HEK293 (cell line): Measurements from ENCODE around the gene UBE2G1.

Experiments
- CTCF ChIA-PET: fragments of 350-600 bp; formaldehyde crosslinking; extraction: SDS; loops from one replicate; lab custom pipeline; 2021; ENCODE audit warnings: antibody characterized with exemption; lab: Yijun Ruan, JAX
- POLR2A ChIA-PET: fragments of 300-600 bp; formaldehyde crosslinking; extraction: SDS; loops from one replicate; lab custom pipeline; 2020; ENCODE audit warnings: antibody characterized with exemption, inconsistent platforms; lab: Yijun Ruan, JAX
- H3K27ac ChIP-seq: fragments of 200-500 bp; sonication (Bioruptor generic); 2 replicates; pipeline ENCODE4 v1.5.1; 2014; ENCODE audit warnings: low read depth, low read length, control low read depth, inconsistent platforms; ENCODE audit errors: extremely low read depth
- H3K36me3 ChIP-seq, 2 experiments: fragments of 200-500 bp in 1 of 2; sonication (Bioruptor generic) in 1 of 2; 1 replicate in 1 of 2; 2 replicates in 1 of 2; pipeline ENCODE4 v1.5.1; 2014 to 2017; ENCODE audit warnings: inconsistent platforms in 2 of 2, low read length in 2 of 2; ENCODE audit not compliant: control insufficient read depth in 2 of 2, insufficient read depth in 1 of 2
- H3K4me1 ChIP-seq: fragments of 200-500 bp; sonication (Bioruptor generic); 2 replicates; pipeline ENCODE4 v1.5.1; 2014; ENCODE audit warnings: mild to moderate bottlenecking, low read length, inconsistent platforms; ENCODE audit not compliant: control insufficient read depth, insufficient read depth
- H3K4me3 ChIP-seq: 2 replicates; pipeline ENCODE4 v1.5.1; 2011; ENCODE audit warnings: low read depth, mild to moderate bottlenecking, control low read depth, low read length, moderate library complexity
- H3K9me3 ChIP-seq: fragments of 200-500 bp; sonication (Bioruptor generic); 2 replicates; pipeline ENCODE4 v1.5.1; 2014; ENCODE audit warnings: low read depth, low read length, inconsistent platforms; ENCODE audit not compliant: control insufficient read depth, insufficient read depth
- EGR2 ChIP-seq: fragments of 450-650 bp; formaldehyde crosslinking; IDR thresholded peaks from 2 replicates; pipeline ENCODE4 v1.5.1; 2016; ENCODE audit warnings: low read depth, missing biosample characterization, missing genetic modification characterization
- GFI1B ChIP-seq: fragments of 450-650 bp; formaldehyde crosslinking; IDR thresholded peaks from 2 replicates; pipeline ENCODE4 v1.5.1; 2016; ENCODE audit warnings: missing biosample characterization, missing genetic modification characterization
- RBAK ChIP-seq: fragments of 450-650 bp; formaldehyde crosslinking; IDR thresholded peaks from 2 replicates; pipeline ENCODE4 v1.5.1; 2016; ENCODE audit warnings: missing biosample characterization, missing genetic modification characterization
- TRIM28 ChIP-seq: IDR thresholded peaks from 2 replicates; pipeline ENCODE4 v1.6.1; 2011; ENCODE audit warnings: low read length, control low read depth, borderline replicate concordance
- ZBTB1 ChIP-seq: fragments of 450-650 bp; formaldehyde crosslinking; IDR thresholded peaks from 2 replicates; pipeline ENCODE4 v1.5.1; 2016; ENCODE audit warnings: missing biosample characterization, missing genetic modification characterization
- ZIC2 ChIP-seq: fragments of 450-650 bp; formaldehyde crosslinking; IDR thresholded peaks from 2 replicates; pipeline ENCODE4 v1.5.1; 2016; ENCODE audit warnings: missing biosample characterization, missing genetic modification characterization
- ZNF16 ChIP-seq: fragments of 450-650 bp; formaldehyde crosslinking; IDR thresholded peaks from 2 replicates; pipeline ENCODE4 v1.5.1; 2016; ENCODE audit warnings: low read depth, missing biosample characterization, missing genetic modification characterization
- ZNF184 ChIP-seq: fragments of 450-650 bp; IDR thresholded peaks from 2 replicates; pipeline ENCODE4 v1.5.1; 2018; ENCODE audit warnings: missing biosample characterization, mild to moderate bottlenecking, missing genetic modification characterization
- ZNF19 ChIP-seq: fragments of 450-650 bp; formaldehyde crosslinking; IDR thresholded peaks from 2 replicates; pipeline ENCODE4; 2016; ENCODE audit warnings: missing biosample characterization, missing genetic modification characterization, low read depth
- ZNF335 ChIP-seq: fragments of 450-650 bp; formaldehyde crosslinking; conservative IDR thresholded peaks from 2 replicates; pipeline ENCODE4 v1.5.1; 2016; ENCODE audit warnings: missing biosample characterization, missing genetic modification characterization
- ZNF404 ChIP-seq: fragments of 450-650 bp; formaldehyde crosslinking; IDR thresholded peaks from 2 replicates; pipeline ENCODE4 v1.5.1; 2017; ENCODE audit warnings: missing biosample characterization, missing genetic modification characterization
- ZNF624 ChIP-seq: fragments of 450-650 bp; formaldehyde crosslinking; IDR thresholded peaks from 2 replicates; pipeline ENCODE4 v1.5.1; 2017; ENCODE audit warnings: missing biosample characterization, missing genetic modification characterization
- ZNF654 ChIP-seq: fragments of 450-650 bp; formaldehyde crosslinking; IDR thresholded peaks from 2 replicates; pipeline ENCODE4 v1.5.1; 2016; ENCODE audit warnings: low read depth, missing biosample characterization, missing genetic modification characterization
- ZNF660 ChIP-seq: fragments of 450-650 bp; IDR thresholded peaks from 2 replicates; pipeline ENCODE4 v1.5.1; 2018; ENCODE audit warnings: missing biosample characterization, mild to moderate bottlenecking, missing genetic modification characterization
- ZNF664 ChIP-seq: fragments of 450-650 bp; formaldehyde crosslinking; IDR thresholded peaks from 2 replicates; pipeline ENCODE4 v1.5.1; 2016; ENCODE audit warnings: missing biosample characterization, missing genetic modification characterization
- ZNF776 ChIP-seq: fragments of 450-650 bp; formaldehyde crosslinking; IDR thresholded peaks from 2 replicates; pipeline ENCODE4 v1.5.0; 2017; ENCODE audit warnings: missing biosample characterization, missing genetic modification characterization, borderline replicate concordance
- TF ChIP-seq, protein P1 (sequence below): fragments of 450-650 bp; formaldehyde crosslinking; IDR thresholded peaks from 2 replicates; pipeline ENCODE4 v1.5.1; 2017; ENCODE audit warnings: missing biosample characterization, missing genetic modification characterization
- TF ChIP-seq, protein P2 (sequence below): fragments of 450-650 bp; formaldehyde crosslinking; IDR thresholded peaks from 2 replicates; pipeline ENCODE4 v1.5.1; 2016; ENCODE audit warnings: missing biosample characterization, missing genetic modification characterization
- TF ChIP-seq, protein P3 (sequence below): fragments of 450-650 bp; formaldehyde crosslinking; IDR thresholded peaks from 2 replicates; pipeline ENCODE4 v1.5.1; 2016; ENCODE audit warnings: missing biosample characterization, missing genetic modification characterization
- TF ChIP-seq, protein P4 (sequence below): fragments of 450-650 bp; formaldehyde crosslinking; IDR thresholded peaks from 2 replicates; pipeline ENCODE4 v1.5.1; 2016; ENCODE audit warnings: missing biosample characterization, missing genetic modification characterization

Gene UBE2G1

DNA sequence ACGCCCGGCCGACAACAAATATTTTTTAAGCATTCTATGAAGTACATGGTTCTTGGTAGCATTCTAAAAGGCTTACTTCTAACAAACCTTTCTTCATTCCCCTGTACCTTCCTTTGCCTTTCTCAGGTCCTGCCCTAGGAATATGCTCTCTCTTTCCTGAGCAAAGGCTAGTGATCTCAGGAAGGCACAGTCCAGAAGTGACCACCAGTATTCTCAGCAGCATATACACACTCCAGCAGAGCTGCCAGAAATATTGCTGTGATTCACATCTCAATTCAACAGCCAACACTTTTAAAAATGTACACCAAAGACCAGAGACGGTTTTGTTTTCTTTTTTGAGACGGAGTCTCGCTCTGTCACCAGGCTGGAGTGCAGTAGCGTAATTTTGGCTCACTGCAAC lies 61.3 kb downstream of the UBE2G1 start:
- peaks cover 5% of the 10 kb centered on the region; the same call in 1 of the 2 replicates for H3K4me1 ChIP-seq
- H3K27ac ChIP-seq: no peak overlapping the region
- TF ChIP-seq, protein P1, sequence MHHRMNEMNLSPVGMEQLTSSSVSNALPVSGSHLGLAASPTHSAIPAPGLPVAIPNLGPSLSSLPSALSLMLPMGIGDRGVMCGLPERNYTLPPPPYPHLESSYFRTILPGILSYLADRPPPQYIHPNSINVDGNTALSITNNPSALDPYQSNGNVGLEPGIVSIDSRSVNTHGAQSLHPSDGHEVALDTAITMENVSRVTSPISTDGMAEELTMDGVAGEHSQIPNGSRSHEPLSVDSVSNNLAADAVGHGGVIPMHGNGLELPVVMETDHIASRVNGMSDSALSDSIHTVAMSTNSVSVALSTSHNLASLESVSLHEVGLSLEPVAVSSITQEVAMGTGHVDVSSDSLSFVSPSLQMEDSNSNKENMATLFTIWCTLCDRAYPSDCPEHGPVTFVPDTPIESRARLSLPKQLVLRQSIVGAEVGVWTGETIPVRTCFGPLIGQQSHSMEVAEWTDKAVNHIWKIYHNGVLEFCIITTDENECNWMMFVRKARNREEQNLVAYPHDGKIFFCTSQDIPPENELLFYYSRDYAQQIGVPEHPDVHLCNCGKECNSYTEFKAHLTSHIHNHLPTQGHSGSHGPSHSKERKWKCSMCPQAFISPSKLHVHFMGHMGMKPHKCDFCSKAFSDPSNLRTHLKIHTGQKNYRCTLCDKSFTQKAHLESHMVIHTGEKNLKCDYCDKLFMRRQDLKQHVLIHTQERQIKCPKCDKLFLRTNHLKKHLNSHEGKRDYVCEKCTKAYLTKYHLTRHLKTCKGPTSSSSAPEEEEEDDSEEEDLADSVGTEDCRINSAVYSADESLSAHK (tag by site-specific recombination): no peak
- TF ChIP-seq ZNF404 (no peak), ZBTB1 (no peak), RBAK (tag by site-specific recombination) (no peak), ZNF335 (tag by site-specific recombination) (no peak), ZNF16 (tag by site-specific recombination) (no peak), ZIC2 (no peak), ZNF624 (no peak), ZNF664 (tag by site-specific recombination) (no peak), TRIM28 (no peak), ZNF19 (no peak), GFI1B (tag by site-specific recombination) (no peak), EGR2 (tag by site-specific recombination) (no peak)
- TF ChIP-seq, protein P2, sequence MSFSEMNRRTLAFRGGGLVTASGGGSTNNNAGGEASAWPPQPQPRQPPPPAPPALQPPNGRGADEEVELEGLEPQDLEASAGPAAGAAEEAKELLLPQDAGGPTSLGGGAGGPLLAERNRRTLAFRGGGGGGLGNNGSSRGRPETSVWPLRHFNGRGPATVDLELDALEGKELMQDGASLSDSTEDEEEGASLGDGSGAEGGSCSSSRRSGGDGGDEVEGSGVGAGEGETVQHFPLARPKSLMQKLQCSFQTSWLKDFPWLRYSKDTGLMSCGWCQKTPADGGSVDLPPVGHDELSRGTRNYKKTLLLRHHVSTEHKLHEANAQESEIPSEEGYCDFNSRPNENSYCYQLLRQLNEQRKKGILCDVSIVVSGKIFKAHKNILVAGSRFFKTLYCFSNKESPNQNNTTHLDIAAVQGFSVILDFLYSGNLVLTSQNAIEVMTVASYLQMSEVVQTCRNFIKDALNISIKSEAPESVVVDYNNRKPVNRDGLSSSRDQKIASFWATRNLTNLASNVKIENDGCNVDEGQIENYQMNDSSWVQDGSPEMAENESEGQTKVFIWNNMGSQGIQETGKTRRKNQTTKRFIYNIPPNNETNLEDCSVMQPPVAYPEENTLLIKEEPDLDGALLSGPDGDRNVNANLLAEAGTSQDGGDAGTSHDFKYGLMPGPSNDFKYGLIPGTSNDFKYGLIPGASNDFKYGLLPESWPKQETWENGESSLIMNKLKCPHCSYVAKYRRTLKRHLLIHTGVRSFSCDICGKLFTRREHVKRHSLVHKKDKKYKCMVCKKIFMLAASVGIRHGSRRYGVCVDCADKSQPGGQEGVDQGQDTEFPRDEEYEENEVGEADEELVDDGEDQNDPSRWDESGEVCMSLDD: no peak
- TF ChIP-seq, protein P3, sequence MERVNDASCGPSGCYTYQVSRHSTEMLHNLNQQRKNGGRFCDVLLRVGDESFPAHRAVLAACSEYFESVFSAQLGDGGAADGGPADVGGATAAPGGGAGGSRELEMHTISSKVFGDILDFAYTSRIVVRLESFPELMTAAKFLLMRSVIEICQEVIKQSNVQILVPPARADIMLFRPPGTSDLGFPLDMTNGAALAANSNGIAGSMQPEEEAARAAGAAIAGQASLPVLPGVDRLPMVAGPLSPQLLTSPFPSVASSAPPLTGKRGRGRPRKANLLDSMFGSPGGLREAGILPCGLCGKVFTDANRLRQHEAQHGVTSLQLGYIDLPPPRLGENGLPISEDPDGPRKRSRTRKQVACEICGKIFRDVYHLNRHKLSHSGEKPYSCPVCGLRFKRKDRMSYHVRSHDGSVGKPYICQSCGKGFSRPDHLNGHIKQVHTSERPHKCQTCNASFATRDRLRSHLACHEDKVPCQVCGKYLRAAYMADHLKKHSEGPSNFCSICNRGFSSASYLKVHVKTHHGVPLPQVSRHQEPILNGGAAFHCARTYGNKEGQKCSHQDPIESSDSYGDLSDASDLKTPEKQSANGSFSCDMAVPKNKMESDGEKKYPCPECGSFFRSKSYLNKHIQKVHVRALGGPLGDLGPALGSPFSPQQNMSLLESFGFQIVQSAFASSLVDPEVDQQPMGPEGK (tag by site-specific recombination): no peak
- ChIA-PET CTCF (interaction anchor here (0.7 to 1.8 kb wide), 8 partner anchors 8 to 219 kb away, joined by 3 to 12 read pairs (median 4); no protein-coding TSS in a partner anchor), POLR2A (no interaction called here)
- H3K36me3 ChIP-seq: peaks cover 19 to 38% of the 10 kb centered on the region in 2 experiments
- H3K4me3 ChIP-seq: no peak overlapping the region
- no peaks in the 10 kb centered on the region for H3K9me3 ChIP-seq

DNA sequence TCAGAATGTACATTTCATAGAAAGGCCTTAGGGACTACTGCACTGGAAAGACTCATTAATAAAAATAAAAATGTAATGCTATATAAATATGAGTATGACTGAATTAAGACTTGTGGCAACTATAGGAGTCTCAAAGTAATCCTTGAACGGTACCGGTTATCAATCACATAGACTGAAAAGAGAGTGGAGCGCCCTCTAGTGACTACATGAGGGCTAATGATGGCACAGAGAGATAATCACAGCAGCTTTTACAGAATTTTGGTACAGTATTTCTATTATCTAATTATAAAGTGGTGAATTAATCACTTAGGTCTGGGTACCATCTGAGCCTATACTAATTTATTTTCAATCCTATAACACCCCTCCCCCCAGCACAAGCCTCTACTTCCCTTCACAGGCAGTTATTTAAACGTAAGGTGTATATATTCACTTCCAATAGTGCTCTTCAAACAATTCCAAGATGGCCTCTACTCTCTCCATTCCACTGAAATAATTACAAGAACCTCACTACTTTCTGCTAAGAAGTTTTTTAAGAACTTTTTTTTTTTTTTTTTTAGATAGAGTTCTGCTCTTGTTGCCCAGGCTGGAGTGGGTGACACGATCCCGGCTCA lies 62.0 kb downstream of the UBE2G1 start:
- ChIA-PET CTCF (interaction anchor here (0.6 to 2.5 kb wide), 24 partner anchors 9 to 218 kb away, joined by 3 to 21 read pairs (median 4); partner anchors contain the start of gene UBE2G1), POLR2A (no interaction called here)
- Histone ChIP-seq H3K4me3 (no peak overlapping the region), H3K4me1 (peaks cover 5% of the 10 kb centered on the region; the same call in 1 of the 2 replicates), H3K27ac (no peak overlapping the region), H3K36me3 (peaks cover 19 to 38% of the 10 kb centered on the region in 2 experiments)
- TF ChIP-seq ZNF660 (tag by site-specific recombination): 0 out of 2 replicates have a peak, but pooled peaks have one; percentile 39
- TF ChIP-seq ZNF654 (tag by site-specific recombination): peak; percentile 68
- TF ChIP-seq, protein P4, sequence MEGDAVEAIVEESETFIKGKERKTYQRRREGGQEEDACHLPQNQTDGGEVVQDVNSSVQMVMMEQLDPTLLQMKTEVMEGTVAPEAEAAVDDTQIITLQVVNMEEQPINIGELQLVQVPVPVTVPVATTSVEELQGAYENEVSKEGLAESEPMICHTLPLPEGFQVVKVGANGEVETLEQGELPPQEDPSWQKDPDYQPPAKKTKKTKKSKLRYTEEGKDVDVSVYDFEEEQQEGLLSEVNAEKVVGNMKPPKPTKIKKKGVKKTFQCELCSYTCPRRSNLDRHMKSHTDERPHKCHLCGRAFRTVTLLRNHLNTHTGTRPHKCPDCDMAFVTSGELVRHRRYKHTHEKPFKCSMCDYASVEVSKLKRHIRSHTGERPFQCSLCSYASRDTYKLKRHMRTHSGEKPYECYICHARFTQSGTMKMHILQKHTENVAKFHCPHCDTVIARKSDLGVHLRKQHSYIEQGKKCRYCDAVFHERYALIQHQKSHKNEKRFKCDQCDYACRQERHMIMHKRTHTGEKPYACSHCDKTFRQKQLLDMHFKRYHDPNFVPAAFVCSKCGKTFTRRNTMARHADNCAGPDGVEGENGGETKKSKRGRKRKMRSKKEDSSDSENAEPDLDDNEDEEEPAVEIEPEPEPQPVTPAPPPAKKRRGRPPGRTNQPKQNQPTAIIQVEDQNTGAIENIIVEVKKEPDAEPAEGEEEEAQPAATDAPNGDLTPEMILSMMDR (tag by site-specific recombination): 0 out of 2 replicates have a peak, but pooled peaks have one; percentile 16
- 0 out of 2 replicates have a peak, but pooled peaks have one; percentile 35 for TF ChIP-seq ZNF184 (tag by site-specific recombination)
- TF ChIP-seq ZNF776 (tag by site-specific recombination): no peak
- TF ChIP-seq, all 188 proteins: peak for 4
- no peaks in the 10 kb centered on the region for H3K9me3 ChIP-seq
